Neural progenitor cell (in vitro differentiated cells): ENCODE data around the gene PPP2R5A. TPM values are rescaled to one million over a fixed set of nuclear protein-coding genes. Genes with fewer than 3 reads are reported as not detected.

Experiments used
- DNase-seq: peaks from one replicate; pipeline ENCODE4 v3.0.0-alpha.2; 2016; ENCODE audit warnings: low spot score
- H2AFZ ChIP-seq: fragments of 200-600 bp; sonication (generic); replicated peaks from 2 replicates; pipeline ENCODE4 v1.6.1; 2016; ENCODE audit warnings: antibody characterized with exemption
- H3F3A ChIP-seq: fragments of 200-600 bp; sonication (generic); 2 replicates; pipeline ENCODE4 v1.6.1; 2016; ENCODE audit warnings: antibody characterized with exemption, low read depth
- H3K27ac ChIP-seq: fragments of 200-600 bp; sonication (generic); 2 replicates; pipeline ENCODE4 v1.5.1; 2016; ENCODE audit warnings: mild to moderate bottlenecking
- H3K27me3 ChIP-seq: fragments of 200-600 bp; sonication (generic); 2 replicates; pipeline ENCODE4 v1.6.1; 2016; ENCODE audit warnings: mild to moderate bottlenecking, moderate library complexity
- H3K36me3 ChIP-seq: fragments of 200-600 bp; sonication (generic); 2 replicates; pipeline ENCODE4 v1.5.1; 2016
- H3K4me1 ChIP-seq: fragments of 200-600 bp; sonication (generic); 2 replicates; pipeline ENCODE4 v1.6.1; 2016; ENCODE audit warnings: mixed run types
- H3K4me2 ChIP-seq: fragments of 200-600 bp; sonication (generic); 2 replicates; pipeline ENCODE4 v1.6.1; 2016
- H3K4me3 ChIP-seq: fragments of 200-600 bp; sonication (generic); 2 replicates; pipeline ENCODE4 v1.5.1; 2016
- H3K79me2 ChIP-seq: fragments of 200-600 bp; sonication (generic); 2 replicates; pipeline ENCODE4 v1.6.1; 2016; ENCODE audit warnings: low read depth
- H3K9ac ChIP-seq: fragments of 200-600 bp; sonication (generic); 2 replicates; pipeline ENCODE4 v1.6.1; 2016
- H3K9me3 ChIP-seq: fragments of 200-600 bp; sonication (generic); 2 replicates; pipeline ENCODE4 v1.5.1; 2016; ENCODE audit warnings: low read depth
- H4K20me1 ChIP-seq: fragments of 200-600 bp; sonication (generic); 2 replicates; pipeline ENCODE4 v1.6.1; 2016; ENCODE audit warnings: low read depth
- H3K27ac Mint-ChIP-seq: 3 replicates; pipeline ENCODE4 v1.8.0; 2021; ENCODE audit warnings: mixed read lengths
- H3K27me3 Mint-ChIP-seq: 2 replicates; pipeline ENCODE4 v1.8.0; 2022; ENCODE audit warnings: low read depth, mild to moderate bottlenecking, inconsistent platforms, moderate library complexity, mixed read lengths; ENCODE audit not compliant: insufficient read depth
- H3K36me3 Mint-ChIP-seq: 3 replicates; pipeline ENCODE4 v1.8.0; 2021; ENCODE audit warnings: mixed read lengths
- H3K4me1 Mint-ChIP-seq: 3 replicates; pipeline ENCODE4 v1.8.0; 2021; ENCODE audit warnings: mixed read lengths
- H3K4me3 Mint-ChIP-seq: 3 replicates; pipeline ENCODE4 v1.8.0; 2021; ENCODE audit warnings: mild to moderate bottlenecking, moderate library complexity, mixed read lengths
- H3K9me3 Mint-ChIP-seq: 3 replicates; pipeline ENCODE4 v1.8.0; 2020; ENCODE audit warnings: mixed read lengths
- EZH2 ChIP-seq: fragments of 200-600 bp; sonication (generic); IDR thresholded peaks from 2 replicates; pipeline ENCODE4 v1.6.1; 2017; ENCODE audit warnings: antibody characterized with exemption, mild to moderate bottlenecking, moderate library complexity
- EZH2phosphoT487 ChIP-seq: fragments of 200-600 bp; sonication (generic); IDR thresholded peaks from 2 replicates; pipeline ENCODE4 v1.6.1; 2017; ENCODE audit warnings: antibody characterized with exemption
- total RNA-seq: library from RNA; depleted of rRNA; stranded (reverse); fragments of >200 nt; gene quantifications from 2 replicates; pipeline ENCODE4 v1.2.3, GENCODE V29; 2015; ENCODE audit warnings: low replicate concordance
- TF ChIP-seq, protein P1 (sequence below): fragments of 200-600 bp; sonication (generic); IDR thresholded peaks from 2 replicates; pipeline ENCODE4 v1.5.1; 2017; ENCODE audit warnings: antibody characterized with exemption, mild to moderate bottlenecking

Gene PPP2R5A
- total RNA-seq, 1 donor from 2014 or later: 27.9 TPM

DNA sequence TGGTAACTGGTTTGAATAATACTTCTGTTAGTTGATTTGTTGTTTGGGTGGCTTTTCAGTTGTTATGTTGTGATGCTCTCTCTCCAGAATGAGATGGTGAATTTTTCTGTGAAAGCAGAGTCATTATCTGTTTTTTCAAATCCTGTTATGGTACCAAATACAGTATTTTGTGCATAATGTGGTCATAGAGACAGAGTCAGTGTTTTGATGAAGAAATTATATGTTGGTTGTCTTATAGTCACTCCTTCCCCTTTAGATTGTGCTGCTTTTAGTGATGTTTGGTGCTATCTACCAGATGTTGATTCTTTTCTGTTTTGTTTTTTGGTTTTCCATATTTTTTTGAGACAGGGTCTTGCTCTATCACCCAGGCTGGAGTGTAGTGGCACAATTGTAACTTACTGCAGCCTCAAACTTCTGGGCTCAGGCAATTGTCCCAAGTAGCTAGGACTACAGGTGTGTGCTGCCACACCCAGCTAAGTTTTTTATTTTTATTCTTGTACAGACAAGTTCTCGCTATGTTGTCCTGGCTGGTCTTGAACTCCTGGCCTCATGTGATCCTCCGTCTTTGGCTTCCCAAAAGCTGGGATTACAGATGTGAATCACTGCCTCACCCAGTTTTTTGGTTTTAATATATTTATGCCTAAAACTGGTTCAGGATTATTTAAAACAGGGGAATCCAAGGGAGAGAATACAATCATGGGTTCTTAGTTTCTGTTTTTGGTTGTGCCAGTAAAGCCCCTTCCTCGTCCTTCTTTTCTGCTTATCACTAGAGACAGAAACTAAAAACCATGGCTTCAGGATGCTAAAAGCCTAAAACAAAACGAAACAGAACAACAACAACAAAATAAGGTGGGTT is 7.3 kb downstream of the PPP2R5A start:
- Histone ChIP-seq H3K79me2 (peaks cover 87% of the 10 kb centered on the region), H3K27me3 (no peaks in the 10 kb centered on the region), H3K4me1 (peaks cover 16% of the 10 kb centered on the region), H3K4me2 (no peak overlapping the region), H3K27ac (no peak overlapping the region), H4K20me1 (peaks cover 37% of the 10 kb centered on the region), H3K36me3 (no peaks in the 10 kb centered on the region), H3K4me3 (no peak overlapping the region), H3K9me3 (no peaks in the 10 kb centered on the region), H2AFZ (no peak overlapping the region), H3F3A (peaks cover 18% of the 10 kb centered on the region), H3K9ac (no peak overlapping the region)
- Mint-ChIP-seq H3K27me3 (no peaks in the 10 kb centered on the region), H3K27ac (no peak overlapping the region), H3K4me3 (no peak overlapping the region), H3K36me3 (no peaks in the 10 kb centered on the region), H3K9me3 (no peaks in the 10 kb centered on the region), H3K4me1 (peaks cover 15% of the 10 kb centered on the region)
- TF ChIP-seq EZH2 (no peak), EZH2phosphoT487 (no peak)
- TF ChIP-seq, protein P1, sequence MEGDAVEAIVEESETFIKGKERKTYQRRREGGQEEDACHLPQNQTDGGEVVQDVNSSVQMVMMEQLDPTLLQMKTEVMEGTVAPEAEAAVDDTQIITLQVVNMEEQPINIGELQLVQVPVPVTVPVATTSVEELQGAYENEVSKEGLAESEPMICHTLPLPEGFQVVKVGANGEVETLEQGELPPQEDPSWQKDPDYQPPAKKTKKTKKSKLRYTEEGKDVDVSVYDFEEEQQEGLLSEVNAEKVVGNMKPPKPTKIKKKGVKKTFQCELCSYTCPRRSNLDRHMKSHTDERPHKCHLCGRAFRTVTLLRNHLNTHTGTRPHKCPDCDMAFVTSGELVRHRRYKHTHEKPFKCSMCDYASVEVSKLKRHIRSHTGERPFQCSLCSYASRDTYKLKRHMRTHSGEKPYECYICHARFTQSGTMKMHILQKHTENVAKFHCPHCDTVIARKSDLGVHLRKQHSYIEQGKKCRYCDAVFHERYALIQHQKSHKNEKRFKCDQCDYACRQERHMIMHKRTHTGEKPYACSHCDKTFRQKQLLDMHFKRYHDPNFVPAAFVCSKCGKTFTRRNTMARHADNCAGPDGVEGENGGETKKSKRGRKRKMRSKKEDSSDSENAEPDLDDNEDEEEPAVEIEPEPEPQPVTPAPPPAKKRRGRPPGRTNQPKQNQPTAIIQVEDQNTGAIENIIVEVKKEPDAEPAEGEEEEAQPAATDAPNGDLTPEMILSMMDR: no peak
- DNase-seq: no peak

DNA sequence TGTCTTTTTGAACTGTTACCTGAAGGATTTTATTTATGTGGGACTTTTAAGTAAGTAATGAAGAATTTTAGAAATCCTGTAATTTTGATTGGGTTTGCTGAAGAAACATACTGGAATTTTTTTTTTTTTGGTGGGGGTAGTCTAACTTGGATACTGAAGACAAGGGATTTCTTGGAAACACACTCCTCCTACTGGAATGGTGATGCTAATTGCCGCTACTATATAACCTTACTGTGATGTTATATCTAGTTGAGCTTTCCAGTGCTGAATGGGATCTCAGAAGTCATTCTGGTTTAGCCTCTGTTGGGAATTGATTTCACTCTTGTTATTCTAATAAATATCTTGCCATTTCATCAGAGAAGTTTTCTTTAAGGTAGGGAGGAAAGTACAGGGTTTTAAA is 8.4 kb downstream of the PPP2R5A start:
- DNase-seq: no peak
- no peak overlapping the region for H2AFZ ChIP-seq
- H3K27me3 Mint-ChIP-seq: no peaks in the 10 kb centered on the region
- no peak overlapping the region for H3K4me2 ChIP-seq
- H3F3A ChIP-seq: peaks cover 18% of the 10 kb centered on the region
- peaks cover 9% of the 10 kb centered on the region for H3K4me1 ChIP-seq
- no peaks in the 10 kb centered on the region for H3K9me3 ChIP-seq
- H3K9ac ChIP-seq: no peak overlapping the region
- H3K27ac Mint-ChIP-seq: no peak overlapping the region
- no peak overlapping the region for H3K4me3 Mint-ChIP-seq
- no peak overlapping the region for H3K4me3 ChIP-seq
- no peak overlapping the region for H3K27ac ChIP-seq
- no peaks in the 10 kb centered on the region for H3K36me3 ChIP-seq
- TF ChIP-seq EZH2phosphoT487 (no peak), EZH2 (no peak)
- TF ChIP-seq, protein P1: peak; percentile 37
- H3K4me1 Mint-ChIP-seq: peaks cover 12% of the 10 kb centered on the region
- H3K36me3 Mint-ChIP-seq: no peaks in the 10 kb centered on the region
- H3K79me2 ChIP-seq: peaks cover 76% of the 10 kb centered on the region
- no peaks in the 10 kb centered on the region for H3K9me3 Mint-ChIP-seq
- H3K27me3 ChIP-seq: no peaks in the 10 kb centered on the region
- H4K20me1 ChIP-seq: peaks cover 30% of the 10 kb centered on the region

GRCh38 chr1:212294983-212295382 is 9.8 kb downstream of the PPP2R5A start:
- no peak overlapping the region for H3K4me3 ChIP-seq
- Mint-ChIP-seq H3K27me3 (no peaks in the 10 kb centered on the region), H3K27ac (no peak overlapping the region), H3K9me3 (peaks cover 4% of the 10 kb centered on the region), H3K36me3 (peaks cover 3% of the 10 kb centered on the region), H3K4me3 (no peak overlapping the region), H3K4me1 (peaks cover 10% of the 10 kb centered on the region)
- H3K4me2 ChIP-seq: no peak overlapping the region
- DNase-seq: no peak
- peaks cover 24% of the 10 kb centered on the region for H4K20me1 ChIP-seq
- no peak overlapping the region for H3K9ac ChIP-seq
- H3K9me3 ChIP-seq: no peaks in the 10 kb centered on the region
- no peak overlapping the region for H3K27ac ChIP-seq
- no peaks in the 10 kb centered on the region for H3K36me3 ChIP-seq
- H3K79me2 ChIP-seq: peaks cover 62% of the 10 kb centered on the region
- peaks cover 9% of the 10 kb centered on the region for H3K4me1 ChIP-seq
- TF ChIP-seq, protein P1: no peak
- no peak for TF ChIP-seq EZH2phosphoT487
- no peak for TF ChIP-seq EZH2
- peaks cover 14% of the 10 kb centered on the region for H3F3A ChIP-seq
- H3K27me3 ChIP-seq: no peaks in the 10 kb centered on the region
- no peak overlapping the region for H2AFZ ChIP-seq
